HepG2 (cell line): Measurements from ENCODE around the gene KLHL40. TPM values are rescaled to one million over a fixed set of nuclear protein-coding genes. Genes with fewer than 3 reads are reported as not detected.

ENCODE experiments used
- ATAC-seq: fragments of 200-7000 bp; cut with Tn5 transposase; 3 replicates; pipeline ENCODE4 v1.9.1; 2020; ENCODE audit warnings: mild to moderate bottlenecking, moderate library complexity
- BruUV-seq: library from RNA; stranded (reverse); fragments of 400-500 nt; replicated peaks from 2 replicates; lab custom pipeline; 2021; lab: Mats Ljungman, UMichigan
- CTCF ChIA-PET: fragments of 300-600 bp; formaldehyde crosslinking; extraction: SDS; loops from one replicate; lab custom pipeline; 2021; ENCODE audit warnings: low total read pairs, inconsistent platforms, low intra/inter-chr PET ratio; lab: Yijun Ruan, JAX
- POLR2A ChIA-PET: fragments of 350-600 bp; sonication (Branson Sonifier 250); formaldehyde crosslinking; loops from one replicate; lab custom pipeline; 2020; ENCODE audit warnings: antibody characterized with exemption, inconsistent platforms; lab: Yijun Ruan, JAX
- DNase-seq: peaks from one replicate; pipeline ENCODE4 v3.0.0-alpha.2; 2015; ENCODE audit warnings: low spot score
- FAIRE-seq: peaks from 3 replicates; lab custom pipeline; 2011; peaks lifted over from hg19 to GRCh38; lab: Jason Lieb, UNC
- H2AFZ ChIP-seq: one replicate; pipeline ENCODE4 v1.6.1; 2011; ENCODE audit warnings: low read length, inconsistent platforms
- H3K27ac ChIP-seq: fragments of 300-600 bp; 3 replicates; pipeline ENCODE4 v1.8.0; 2011; ENCODE audit warnings: mixed run types, mild to moderate bottlenecking, mixed read lengths, low read length, inconsistent platforms; ENCODE audit not compliant: insufficient read depth; ENCODE audit errors: extremely low read length
- H3K27me3 ChIP-seq, 2 experiments: fragments of 200-600 bp in 1 of 2; 2 replicates in 1 of 2; 3 replicates in 1 of 2; pipeline versions ENCODE4 v1.6.0 to v1.8.0; 2011; ENCODE audit warnings: low read length in 2 of 2, mild to moderate bottlenecking in 2 of 2, moderate library complexity in 2 of 2, inconsistent platforms in 1 of 2; ENCODE audit not compliant: insufficient read depth in 2 of 2, control insufficient read depth in 1 of 2
- H3K36me3 ChIP-seq, 2 experiments: fragments of 200-600 bp in 1 of 2; replicated peaks in 1 of 2; 2 replicates in 1 of 2; 3 replicates in 1 of 2; pipeline versions ENCODE4 v1.5.1 to v1.8.0; 2011; ENCODE audit warnings: low read length in 2 of 2, inconsistent platforms in 1 of 2; ENCODE audit not compliant: insufficient read depth in 2 of 2, control insufficient read depth in 1 of 2
- H3K4me1 ChIP-seq: 2 replicates; pipeline ENCODE4 v1.5.1; 2012; ENCODE audit warnings: low read length, inconsistent platforms; ENCODE audit not compliant: insufficient read depth
- H3K4me2 ChIP-seq: 2 replicates; pipeline ENCODE4 v1.6.0; 2011; ENCODE audit warnings: low read depth, low read length, inconsistent platforms
- H3K4me3 ChIP-seq, 3 experiments: fragments of 200-600 bp in 1 of 3; sonication (generic), shearing (Covaris generic) in 1 of 3; replicated peaks in 1 of 3; 2 replicates each; pipeline ENCODE4 v1.5.1; 2011 to 2016; ENCODE audit warnings: low read length in 3 of 3, inconsistent platforms in 2 of 3, low read depth in 2 of 3, mild to moderate bottlenecking in 2 of 3, control low read depth in 1 of 3, mixed read lengths in 1 of 3; ENCODE audit not compliant: insufficient read depth in 1 of 3
- H3K79me2 ChIP-seq: one replicate; pipeline ENCODE4 v1.6.1; 2011; ENCODE audit warnings: low read length, inconsistent platforms; ENCODE audit not compliant: insufficient read depth
- H3K9ac ChIP-seq: 2 replicates; pipeline ENCODE4 v1.6.0; 2011; ENCODE audit warnings: mild to moderate bottlenecking, low read depth, low read length, inconsistent platforms; ENCODE audit not compliant: insufficient read depth
- H3K9me3 ChIP-seq: 2 replicates; pipeline ENCODE4 v1.5.1; 2012; ENCODE audit warnings: mild to moderate bottlenecking, low read length
- H4K20me1 ChIP-seq: 2 replicates; pipeline ENCODE4 v1.6.0; 2011; ENCODE audit warnings: inconsistent platforms, mild to moderate bottlenecking, low read length, moderate library complexity; ENCODE audit not compliant: insufficient read depth
- GPN1 ChIP-seq: sonication (generic); formaldehyde crosslinking; IDR thresholded peaks from 2 replicates; pipeline ENCODE4 v1.5.1; 2020; ENCODE audit warnings: missing genetic modification reagents, borderline replicate concordance
- ZKSCAN5 ChIP-seq: sonication (generic); formaldehyde crosslinking; IDR thresholded peaks from 2 replicates; pipeline ENCODE4 v1.5.1; 2020; ENCODE audit warnings: mild to moderate bottlenecking, missing genetic modification reagents
- ZNF354B ChIP-seq: sonication (generic); formaldehyde crosslinking; IDR thresholded peaks from 2 replicates; pipeline ENCODE4 v1.8.0; 2022; ENCODE audit warnings: mild to moderate bottlenecking, missing genetic modification reagents
- ZNF749 ChIP-seq: sonication (generic); formaldehyde crosslinking; IDR thresholded peaks from 2 replicates; pipeline ENCODE4 v1.8.0; 2022; ENCODE audit warnings: mild to moderate bottlenecking, missing genetic modification reagents, moderate library complexity, borderline replicate concordance
- whole genome bisulfite sequencing: methylation state at CpG from one replicate; pipeline ENCODE4 v1.1.6; 2017; ENCODE audit warnings: low lambda C conversion rate; 5-methylcytosine and 5-hydroxymethylcytosine counted together
- in situ Hi-C: cut with HindIII; loops from 2 replicates; pipeline ENCODE4 v1.10.0; 2017; ENCODE audit warnings: low pct_unique_long_range_greater_than_20kb; ENCODE audit not compliant: extremely low pct_ligation_motif_present
- intact Hi-C: fragments of 100-400 bp; cut with micrococcal nuclease; formaldehyde crosslinking; loops from one replicate; pipeline ENCODE4 v1.10.0; 2022; ENCODE audit not compliant: unreplicated experiment
- polyA plus RNA-seq, 8 experiments: library from polyadenylated mRNA; depleted of rRNA in 3 of 8; stranded (reverse) in 7 of 8; unstranded in 1 of 8; fragments of >200 nt; fragmentation: Illumina TruSeq in 4 of 8; extraction: Trizol in 4 of 8; gene quantifications; 2 replicates each; pipeline versions ENCODE4 v1.2.1 to v1.2.3, GENCODE V29; 2011 to 2016; ENCODE audit warnings: low read depth in 4 of 8, missing spikeins in 1 of 8, mixed read lengths in 1 of 8; ENCODE audit not compliant: insufficient read depth in 1 of 8
- total RNA-seq, 5 experiments: library from RNA; depleted of rRNA; stranded (reverse); fragments of >200 nt; fragmentation: Illumina TruSeq; extraction: Trizol; gene quantifications; 2 replicates each; pipeline ENCODE4 v1.2.3, GENCODE V29; 2016; ENCODE audit warnings: low read depth in 1 of 5
- TF ChIP-seq, protein P1 (sequence below): fragments of 450-650 bp; IDR thresholded peaks from 2 replicates; pipeline ENCODE4 v1.6.1; 2016
- TF ChIP-seq, protein P2 (sequence below): IDR thresholded peaks from 2 replicates; pipeline ENCODE4 v1.6.1; 2016; ENCODE audit warnings: missing biosample characterization, missing genetic modification reagents, low read depth

KLHL40 gene
- total and polyA plus RNA-seq, 2 of the 13 experiments (the other 11 are each of a cell fraction or from before 2014, with no cell fraction given) = not detected

DNA sequence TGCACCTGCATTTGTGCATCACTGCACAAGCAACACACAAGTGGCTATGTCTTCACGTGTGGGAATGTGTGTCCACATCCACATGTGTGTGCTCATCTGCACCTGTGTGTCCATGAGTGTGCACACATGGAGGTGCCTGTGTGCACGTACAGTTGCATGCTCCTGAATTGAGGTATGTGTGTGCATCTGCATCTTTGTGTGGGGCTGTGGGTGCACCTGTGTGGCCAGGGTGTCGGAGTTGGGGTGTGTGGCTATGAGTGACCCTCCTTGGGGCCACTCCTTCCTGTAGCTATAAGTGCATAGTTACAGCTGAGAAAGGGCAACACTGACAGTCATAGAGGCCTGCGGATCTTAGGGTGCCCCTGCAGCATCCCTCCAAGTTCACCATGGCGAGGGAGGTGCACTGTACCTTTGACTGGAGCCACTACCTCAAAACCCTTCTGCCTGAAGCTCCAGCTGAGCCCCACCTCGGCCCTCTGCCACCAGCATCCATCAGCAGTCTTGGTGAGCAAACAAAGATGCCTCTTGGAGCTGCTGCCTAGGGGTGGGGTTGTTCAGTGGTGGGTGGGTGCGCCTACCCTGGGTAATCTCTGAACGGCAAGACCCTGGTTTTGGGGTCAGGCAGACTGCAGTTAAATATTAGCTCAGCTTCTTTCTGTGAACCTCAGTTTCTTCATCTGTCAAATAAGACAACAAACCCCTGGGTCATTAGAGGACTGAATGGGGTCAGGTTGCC is 22.5 kb downstream of the KLHL40 start:
- CTCF ChIA-PET = no interaction called here
- DNase-seq = no peak
- Histone ChIP-seq H4K20me1 (no peaks in the 10 kb centered on the region), H2AFZ (no peak overlapping the region)
- TF ChIP-seq, protein P1, sequence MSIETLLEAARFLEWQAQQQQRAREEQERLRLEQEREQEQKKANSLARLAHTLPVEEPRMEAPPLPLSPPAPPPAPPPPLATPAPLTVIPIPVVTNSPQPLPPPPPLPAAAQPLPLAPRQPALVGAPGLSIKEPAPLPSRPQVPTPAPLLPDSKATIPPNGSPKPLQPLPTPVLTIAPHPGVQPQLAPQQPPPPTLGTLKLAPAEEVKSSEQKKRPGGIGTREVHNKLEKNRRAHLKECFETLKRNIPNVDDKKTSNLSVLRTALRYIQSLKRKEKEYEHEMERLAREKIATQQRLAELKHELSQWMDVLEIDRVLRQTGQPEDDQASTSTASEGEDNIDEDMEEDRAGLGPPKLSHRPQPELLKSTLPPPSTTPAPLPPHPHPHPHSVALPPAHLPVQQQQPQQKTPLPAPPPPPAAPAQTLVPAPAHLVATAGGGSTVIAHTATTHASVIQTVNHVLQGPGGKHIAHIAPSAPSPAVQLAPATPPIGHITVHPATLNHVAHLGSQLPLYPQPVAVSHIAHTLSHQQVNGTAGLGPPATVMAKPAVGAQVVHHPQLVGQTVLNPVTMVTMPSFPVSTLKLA = peak; percentile 52
- TF ChIP-seq ZNF354B = no peak
- TF ChIP-seq, all 625 proteins: peak for 1
- no peak for ATAC-seq
- intact Hi-C loops = no loop called here
- in situ Hi-C loops = no loop called here
- Histone ChIP-seq H3K27me3 (peaks cover 3 to 17% of the 10 kb centered on the region in 2 experiments), H3K9me3 (no peaks in the 10 kb centered on the region), H3K36me3 (no peaks in the 10 kb centered on the region), H3K4me2 (no peak overlapping the region), H3K9ac (no peak overlapping the region), H3K27ac (no peak overlapping the region), H3K4me1 (no peaks in the 10 kb centered on the region), H3K79me2 (no peaks in the 10 kb centered on the region), H3K4me3 (no peak overlapping the region)
- BruUV-seq = no TSS peak
- no peak for FAIRE-seq
- 21% methylated on average over 4 of the region's 8 CpGs for WGBS
- POLR2A ChIA-PET = no interaction called here

DNA sequence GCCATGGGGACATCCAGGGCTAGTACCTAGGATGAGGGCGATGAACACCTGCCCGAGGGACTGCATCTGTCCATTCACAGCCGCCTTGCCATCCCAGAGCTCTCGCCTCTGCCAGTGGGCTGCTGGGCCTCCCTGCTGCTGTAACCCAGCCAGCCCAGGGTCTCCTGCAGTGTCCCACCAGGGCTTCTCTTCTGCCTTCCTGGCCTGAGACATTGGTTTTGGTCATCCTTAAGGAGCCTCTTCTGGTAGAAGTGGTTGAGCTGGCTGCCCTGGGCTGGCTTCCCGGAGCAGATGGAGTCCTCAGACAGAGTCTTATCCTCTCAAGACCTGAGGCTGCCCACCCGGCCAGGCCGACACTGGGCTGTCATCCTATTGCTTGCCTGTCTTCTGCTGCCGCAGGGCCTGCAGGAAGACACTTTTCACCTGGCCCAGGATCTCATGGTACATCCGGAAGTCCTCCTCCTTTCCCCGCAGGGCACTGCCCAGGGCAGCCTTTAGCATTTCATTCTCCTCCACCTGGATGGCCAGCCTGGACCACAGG is 23.3 kb downstream of the KLHL40 start:
- no peak overlapping the region for H3K4me2 ChIP-seq
- H4K20me1 ChIP-seq = no peaks in the 10 kb centered on the region
- H3K9ac ChIP-seq = no peak overlapping the region
- intact Hi-C loops = no loop called here
- H3K4me1 ChIP-seq = peaks cover under 1% of the 10 kb centered on the region
- ATAC-seq (no peak), DNase-seq (no peak)
- H3K27ac ChIP-seq = no peak overlapping the region
- no peak overlapping the region for H3K4me3 ChIP-seq
- no peak overlapping the region for H2AFZ ChIP-seq
- peaks cover 3 to 16% of the 10 kb centered on the region in 2 experiments for H3K27me3 ChIP-seq
- no peaks in the 10 kb centered on the region for H3K79me2 ChIP-seq
- in situ Hi-C loops = no loop called here
- no peaks in the 10 kb centered on the region for H3K9me3 ChIP-seq
- BruUV-seq = no TSS peak
- TF ChIP-seq GPN1 (CRISPR knock-in tag) = no peak
- TF ChIP-seq, protein P2, sequence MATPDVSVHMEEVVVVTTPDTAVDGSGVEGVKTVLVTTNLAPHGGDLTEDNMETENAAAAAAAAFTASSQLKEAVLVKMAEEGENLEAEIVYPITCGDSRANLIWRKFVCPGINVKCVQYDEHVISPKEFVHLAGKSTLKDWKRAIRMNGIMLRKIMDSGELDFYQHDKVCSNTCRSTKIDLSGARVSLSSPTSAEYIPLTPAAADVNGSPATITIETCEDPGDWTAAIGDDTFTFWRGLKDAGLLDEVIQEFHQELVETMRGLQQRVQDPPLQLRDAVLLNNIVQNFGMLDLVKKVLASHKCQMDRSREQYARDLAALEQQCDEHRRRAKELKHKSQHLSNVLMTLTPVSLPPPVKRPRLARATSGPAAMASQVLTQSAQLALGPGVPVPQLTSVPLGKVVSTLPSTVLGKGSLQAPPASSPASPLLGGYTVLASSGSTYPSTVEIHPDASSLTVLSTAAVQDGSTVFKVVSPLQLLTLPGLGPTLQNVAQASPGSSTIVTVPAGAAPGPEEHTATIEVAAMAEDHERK = no peak
- TF ChIP-seq ZNF749 (CRISPR knock-in tag) = no peak
- TF ChIP-seq ZKSCAN5 = no peak
- TF ChIP-seq, all 625 proteins: peak for 0
- WGBS = 33% methylated on average over 3 of the region's 10 CpGs
- FAIRE-seq = no peak
- CTCF ChIA-PET = no interaction called here
- POLR2A ChIA-PET = no interaction called here
- H3K36me3 ChIP-seq = no peaks in the 10 kb centered on the region
